HUES6 (cell line): ENCODE data around the gene TTC34.

Experiments
- H3K27ac ChIP-seq: 2 replicates; pipeline ENCODE4 v1.7.0; 2013; ENCODE audit warnings: low read depth, mild to moderate bottlenecking, low read length, inconsistent platforms
- H3K27me3 ChIP-seq: 2 replicates; pipeline ENCODE4 v1.6.1; 2013; ENCODE audit warnings: low read length; ENCODE audit not compliant: control insufficient read depth, insufficient read depth
- H3K36me3 ChIP-seq: 2 replicates; pipeline ENCODE4 v1.6.1; 2013; ENCODE audit warnings: low read length; ENCODE audit not compliant: control insufficient read depth, insufficient read depth
- H3K4me1 ChIP-seq: 2 replicates; pipeline ENCODE4 v1.6.1; 2013; ENCODE audit warnings: low read length; ENCODE audit not compliant: control insufficient read depth, insufficient read depth
- H3K4me3 ChIP-seq: 2 replicates; pipeline ENCODE4 v1.5.1; 2013; ENCODE audit warnings: low read depth, low read length
- H3K9ac ChIP-seq: one replicate; pipeline ENCODE4 v1.6.1; 2013; ENCODE audit warnings: mild to moderate bottlenecking, low read length
- H3K9me3 ChIP-seq: 2 replicates; pipeline ENCODE4 v1.6.1; 2013; ENCODE audit warnings: low read depth, low read length; ENCODE audit not compliant: control insufficient read depth, insufficient read depth

The TTC34 gene

DNA sequence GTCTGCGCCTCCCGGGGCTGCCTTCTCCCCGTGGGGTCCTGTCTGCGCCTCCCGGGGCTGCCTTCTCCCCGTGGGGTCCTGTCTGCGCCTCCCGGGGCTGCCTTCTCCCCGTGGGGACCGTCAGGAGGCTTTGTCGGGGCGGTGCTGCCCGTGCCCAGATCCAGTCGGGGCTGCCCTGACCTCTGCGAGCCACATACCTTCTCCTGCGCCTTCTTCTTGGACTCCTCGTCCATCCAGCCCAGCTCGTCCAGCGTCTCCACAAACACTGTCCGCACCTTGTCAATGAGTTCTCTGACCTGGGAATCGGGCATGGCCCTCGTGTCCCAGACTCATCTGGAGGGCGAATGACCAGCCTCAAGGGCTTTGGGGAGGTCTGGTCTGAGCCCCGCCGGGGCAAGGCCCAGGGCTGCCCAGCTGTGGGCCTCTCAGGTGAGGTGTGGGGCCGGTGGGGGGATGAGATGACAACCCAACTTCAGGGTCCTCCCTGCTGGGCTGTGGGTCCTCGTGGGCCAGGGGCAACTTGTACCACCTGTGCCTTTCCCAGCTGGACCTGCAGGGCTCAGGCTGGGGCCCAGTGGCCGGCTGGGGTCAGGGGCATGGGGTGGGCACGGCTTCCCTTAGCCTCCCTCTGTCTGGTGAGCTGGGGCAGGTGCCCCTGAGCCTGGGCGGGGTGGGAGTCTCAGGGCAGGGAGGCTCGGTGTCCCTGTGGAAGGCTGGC lies 205.5 kb downstream of the TTC34 start:
- Histone ChIP-seq H3K4me1 (no peaks in the 10 kb centered on the region), H3K27ac (no peak overlapping the region), H3K9ac (no peak overlapping the region), H3K27me3 (no peaks in the 10 kb centered on the region), H3K9me3 (peaks cover 4% of the 10 kb centered on the region; the same call in 1 of the 2 replicates), H3K4me3 (no peak overlapping the region), H3K36me3 (no peaks in the 10 kb centered on the region)

DNA sequence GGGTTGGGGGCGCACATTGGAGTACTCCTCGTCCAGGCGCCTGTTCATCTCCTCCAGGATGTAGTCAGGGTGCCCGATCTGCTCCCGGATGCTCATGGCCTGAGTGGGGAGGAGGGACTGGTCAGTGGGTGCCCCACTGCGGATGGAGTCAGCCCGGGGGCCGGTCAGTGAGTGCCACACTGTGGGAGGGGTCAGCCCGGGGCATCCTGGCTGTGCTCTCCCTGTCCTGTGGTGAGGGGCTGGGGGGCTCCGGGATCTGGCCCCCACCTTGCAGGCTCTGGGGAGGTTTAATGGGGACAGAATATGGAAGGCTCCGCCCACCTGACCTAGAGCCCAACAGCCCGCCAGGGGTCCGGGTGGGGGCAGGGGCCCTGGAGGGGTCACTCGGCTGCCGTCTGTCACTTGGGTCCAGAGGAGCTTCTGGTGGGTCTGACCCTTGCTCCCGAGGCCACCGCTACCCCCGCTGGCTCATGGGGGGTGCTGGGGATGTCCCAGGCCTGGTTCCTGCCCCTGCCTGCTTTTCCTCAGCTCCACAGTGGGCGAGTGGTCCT lies 206.2 kb downstream of the TTC34 start:
- no peak overlapping the region for H3K4me3 ChIP-seq
- H3K9ac ChIP-seq = no peak overlapping the region
- no peak overlapping the region for H3K27ac ChIP-seq
- no peaks in the 10 kb centered on the region for H3K4me1 ChIP-seq
- H3K9me3 ChIP-seq = peaks cover 6% of the 10 kb centered on the region; the same call in 1 of the 2 replicates
- H3K27me3 ChIP-seq = no peaks in the 10 kb centered on the region
- H3K36me3 ChIP-seq = no peaks in the 10 kb centered on the region

DNA sequence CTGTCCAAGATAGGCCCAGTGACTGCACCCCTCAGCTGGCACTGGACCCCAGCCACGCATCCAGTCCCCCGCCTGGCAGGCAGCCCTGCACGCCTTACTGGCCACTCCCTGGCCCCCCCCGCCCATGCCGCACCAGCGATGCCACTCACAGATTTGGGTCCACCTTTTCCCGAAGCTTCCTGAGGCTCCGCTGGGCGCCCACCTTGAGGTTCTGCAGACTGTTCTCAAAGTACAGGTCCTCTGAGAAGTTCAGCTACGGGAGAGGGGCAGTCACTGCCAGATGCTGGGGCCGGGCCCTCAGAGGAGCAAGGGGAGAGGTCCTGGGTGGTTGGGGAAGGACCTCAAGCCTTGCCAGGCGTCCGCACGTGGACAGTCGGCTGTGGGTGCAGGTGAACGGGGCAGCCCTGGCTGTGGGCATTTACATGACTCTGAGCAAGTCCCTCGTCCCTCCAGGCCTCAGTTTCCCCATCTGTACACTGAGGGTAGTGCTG lies 206.8 kb downstream of the TTC34 start:
- H3K27me3 ChIP-seq = no peaks in the 10 kb centered on the region
- H3K4me3 ChIP-seq = no peak overlapping the region

DNA sequence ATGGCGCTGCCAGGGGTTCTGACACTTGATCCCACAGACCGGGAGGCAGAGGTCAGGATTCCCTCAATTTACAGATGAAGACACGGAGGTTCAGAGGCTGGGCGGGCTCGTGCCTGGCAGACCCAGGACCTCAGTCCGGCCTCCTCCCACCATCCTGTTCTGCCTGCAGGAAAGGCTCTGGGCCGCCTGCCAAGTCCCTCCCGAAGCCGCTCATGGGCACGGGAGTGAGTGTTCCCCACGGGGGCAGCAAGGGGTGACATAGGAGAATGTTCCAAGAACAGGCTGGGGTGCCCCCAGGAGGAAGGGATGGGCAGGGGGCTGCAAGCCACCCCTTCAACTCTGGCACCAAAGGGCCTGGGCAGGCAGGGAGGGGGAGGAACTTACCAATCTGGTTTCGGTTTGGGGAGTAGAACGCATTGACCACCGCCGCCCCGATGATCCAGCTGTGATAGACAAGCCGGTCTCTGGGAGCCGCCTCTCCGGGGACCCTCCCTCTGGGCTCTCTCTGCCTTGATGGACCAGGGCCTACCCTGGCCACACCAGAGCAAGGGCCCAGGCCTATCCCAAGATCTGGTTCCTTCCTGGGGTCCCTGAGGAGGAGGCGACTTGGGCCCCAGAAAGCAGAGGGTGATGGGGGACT lies 207.4 kb downstream of the TTC34 start:
- Histone ChIP-seq H3K27me3 (no peaks in the 10 kb centered on the region), H3K4me1 (no peaks in the 10 kb centered on the region), H3K4me3 (no peak overlapping the region), H3K9ac (no peak overlapping the region), H3K27ac (no peak overlapping the region), H3K9me3 (peaks cover 6% of the 10 kb centered on the region; the same call in 1 of the 2 replicates), H3K36me3 (peaks cover 5% of the 10 kb centered on the region)

More for the DNA sequence above, 206.8 kb downstream of the TTC34 start:
- Histone ChIP-seq H3K27ac (no peak overlapping the region), H3K36me3 (peaks cover under 1% of the 10 kb centered on the region), H3K4me1 (no peaks in the 10 kb centered on the region), H3K9ac (no peak overlapping the region), H3K9me3 (peaks cover 6% of the 10 kb centered on the region; the same call in 1 of the 2 replicates)

DNA sequence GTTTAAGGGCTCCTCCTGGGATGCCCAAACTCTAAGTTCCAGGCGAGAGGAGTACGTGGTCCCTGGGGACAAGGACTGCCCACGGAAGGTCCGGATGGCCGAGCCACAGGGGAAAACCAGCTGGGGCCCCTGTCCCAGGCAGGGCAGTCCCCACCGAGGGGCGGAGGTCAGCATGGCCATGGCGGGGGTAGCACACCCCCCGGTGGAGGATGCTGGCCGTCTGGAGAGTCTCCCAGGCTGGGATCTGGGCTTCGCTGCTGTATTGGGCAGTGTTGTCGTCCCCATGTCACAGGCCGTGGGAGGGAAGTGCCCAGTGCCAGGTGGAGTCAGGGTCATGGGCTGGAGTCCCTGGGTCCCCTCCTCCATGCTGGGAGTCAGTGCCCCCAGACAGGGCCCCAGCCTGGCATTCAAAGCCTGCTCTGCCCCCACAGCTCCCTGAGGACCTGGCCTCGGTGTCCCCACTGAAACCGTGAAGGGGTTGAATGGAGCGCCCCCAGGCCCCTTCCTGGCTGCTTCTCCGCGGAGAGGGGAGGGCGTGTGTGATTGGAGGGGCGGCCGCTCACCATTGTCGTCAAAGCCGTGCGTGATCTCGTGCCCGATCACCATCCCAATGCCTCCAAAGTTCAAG lies 208.1 kb downstream of the TTC34 start:
- no peak overlapping the region for H3K27ac ChIP-seq

DNA sequence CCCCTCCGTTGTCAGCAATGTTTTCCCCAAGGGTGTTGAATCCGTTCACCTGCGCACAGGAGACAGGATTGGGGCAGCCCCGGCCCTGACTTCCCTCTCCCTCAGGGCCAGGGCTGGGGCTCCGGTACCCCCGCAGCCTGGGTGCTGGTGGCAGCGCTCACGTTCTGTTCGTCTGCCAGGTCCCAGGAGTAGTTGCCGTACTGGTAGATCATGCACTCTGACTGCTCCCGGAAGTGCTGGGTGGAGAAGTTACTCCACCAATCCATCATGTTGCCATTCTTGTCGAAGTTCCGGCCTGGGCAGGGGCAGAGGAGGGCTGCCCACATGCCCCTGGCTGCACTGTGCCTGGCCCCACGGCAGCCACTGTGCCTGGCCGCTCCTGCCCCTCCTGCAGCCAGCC lies 208.8 kb downstream of the TTC34 start:
- H3K4me1 ChIP-seq = peaks cover 3% of the 10 kb centered on the region; the same call in 1 of the 2 replicates
- peaks cover 6% of the 10 kb centered on the region; the same call in 1 of the 2 replicates for H3K9me3 ChIP-seq
- no peak overlapping the region for H3K4me3 ChIP-seq
- no peaks in the 10 kb centered on the region for H3K27me3 ChIP-seq
- no peak overlapping the region for H3K27ac ChIP-seq
- H3K9ac ChIP-seq = no peak overlapping the region
- H3K36me3 ChIP-seq = peaks cover 12% of the 10 kb centered on the region

More for the DNA sequence above, 208.1 kb downstream of the TTC34 start:
- Histone ChIP-seq H3K27me3 (no peaks in the 10 kb centered on the region), H3K9me3 (peaks cover 6% of the 10 kb centered on the region; the same call in 1 of the 2 replicates), H3K4me3 (no peak overlapping the region), H3K9ac (no peak overlapping the region), H3K4me1 (no peaks in the 10 kb centered on the region), H3K36me3 (peaks cover 12% of the 10 kb centered on the region)

DNA sequence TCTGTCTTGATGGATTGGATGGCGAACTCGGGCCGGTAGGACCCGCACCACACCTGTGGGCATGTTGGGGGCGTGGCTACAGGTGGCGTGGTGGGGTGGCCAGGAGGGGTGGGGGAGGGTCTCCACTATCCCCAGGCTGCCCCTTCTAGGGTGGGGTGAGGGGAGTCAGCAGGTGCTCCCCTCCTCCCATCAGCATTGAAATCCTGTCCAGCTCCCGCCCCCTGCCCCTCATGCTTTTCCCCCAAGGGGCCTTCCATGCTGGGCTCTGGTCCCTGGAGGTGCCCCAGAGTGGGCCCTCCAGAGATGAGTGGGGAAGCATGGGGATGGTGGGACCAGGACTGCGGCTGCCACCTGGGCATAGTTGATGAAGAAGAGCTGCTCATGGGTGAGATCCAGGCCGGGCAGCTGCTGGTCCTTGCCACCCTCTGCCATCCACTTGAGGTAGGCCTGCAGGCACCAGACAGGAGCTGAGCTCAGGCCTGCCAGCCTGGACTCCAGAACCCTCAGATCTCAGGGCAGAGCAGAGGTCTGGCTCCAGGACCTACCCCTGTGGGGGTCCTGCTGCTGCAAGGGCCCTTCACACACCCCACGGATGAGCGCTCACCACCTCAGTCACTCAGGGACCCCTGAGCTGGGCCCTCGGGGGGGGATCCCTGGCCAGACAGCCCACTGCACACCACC lies 209.8 kb downstream of the TTC34 start:
- Histone ChIP-seq H3K27me3 (no peaks in the 10 kb centered on the region), H3K9ac (no peak overlapping the region), H3K4me1 (peaks cover 7% of the 10 kb centered on the region; the same call in 1 of the 2 replicates), H3K4me3 (no peak overlapping the region), H3K36me3 (peaks cover 12% of the 10 kb centered on the region), H3K27ac (no peak overlapping the region), H3K9me3 (peaks cover 6% of the 10 kb centered on the region; the same call in 1 of the 2 replicates)

DNA sequence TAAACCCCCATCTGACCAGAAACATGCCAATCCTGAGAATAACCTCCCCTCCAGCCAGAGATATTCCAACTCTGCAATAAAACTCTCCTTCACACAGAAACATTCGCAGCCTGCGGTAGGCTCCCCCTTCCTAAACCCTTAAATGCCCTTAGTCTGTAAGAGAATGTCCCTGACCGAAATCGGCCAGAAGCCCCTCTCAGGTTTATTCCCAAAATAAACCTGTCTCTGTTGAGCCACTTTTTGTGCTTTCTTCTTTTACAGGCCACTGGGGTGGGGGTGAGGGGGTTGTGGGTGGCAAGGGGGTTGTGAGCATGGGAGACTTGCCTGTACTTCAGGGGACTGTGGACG lies 210.3 kb downstream of the TTC34 start:
- H3K36me3 ChIP-seq = peaks cover 12% of the 10 kb centered on the region
- no peak overlapping the region for H3K4me3 ChIP-seq
- no peak overlapping the region for H3K9ac ChIP-seq
- no peak overlapping the region for H3K27ac ChIP-seq
- peaks cover 7% of the 10 kb centered on the region; the same call in 1 of the 2 replicates for H3K4me1 ChIP-seq
- no peaks in the 10 kb centered on the region for H3K27me3 ChIP-seq
- H3K9me3 ChIP-seq = peaks cover 6% of the 10 kb centered on the region; the same call in 1 of the 2 replicates

DNA sequence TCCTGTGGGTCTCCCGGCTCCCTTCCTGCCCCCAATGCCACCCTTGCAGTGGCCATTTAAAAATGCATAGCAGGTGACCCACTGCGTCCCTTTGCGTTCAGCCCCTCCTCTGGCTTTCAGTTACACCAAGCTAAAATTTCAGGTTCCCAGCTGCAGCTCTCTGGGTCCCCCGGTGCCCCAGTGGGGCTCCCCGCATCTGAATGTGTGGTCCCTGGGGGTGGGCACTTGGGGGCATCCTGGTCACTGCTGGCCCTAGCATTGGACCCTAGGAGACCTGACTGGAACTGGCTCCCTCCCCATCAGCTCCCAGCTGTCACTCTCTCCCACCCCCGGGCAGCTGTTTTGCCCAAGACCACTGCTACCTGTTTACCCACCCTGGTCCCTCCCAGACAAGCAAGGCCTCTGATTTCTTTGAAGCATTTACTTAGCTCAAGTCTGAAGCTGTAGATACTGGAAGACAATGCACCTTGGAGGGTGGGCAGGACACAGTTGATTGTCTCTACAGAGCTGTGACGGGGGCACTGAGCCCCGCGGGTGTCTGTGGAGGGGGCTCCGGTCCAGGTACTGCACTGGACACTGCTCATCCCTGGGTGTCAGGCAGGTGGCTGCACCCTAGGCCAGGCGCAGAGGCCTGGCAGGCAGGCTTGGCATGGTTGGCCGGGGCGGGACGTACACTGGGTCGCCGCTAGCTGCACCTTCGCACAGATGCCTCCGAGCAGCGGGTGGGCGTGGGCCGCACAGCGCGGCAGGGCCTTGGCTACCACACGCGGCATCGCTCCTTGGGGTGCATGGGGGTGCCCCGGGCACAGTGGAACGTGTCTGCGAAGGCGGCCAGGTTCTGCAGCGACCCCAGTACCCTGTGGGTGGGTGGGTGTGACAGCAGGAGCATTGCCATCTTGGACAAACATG lies 211.0 kb downstream of the TTC34 start:
- Histone ChIP-seq H3K36me3 (peaks cover 12% of the 10 kb centered on the region), H3K27me3 (no peaks in the 10 kb centered on the region), H3K27ac (no peak overlapping the region), H3K4me1 (peaks cover 7% of the 10 kb centered on the region; the same call in 1 of the 2 replicates), H3K9ac (no peak overlapping the region), H3K9me3 (peaks cover 6% of the 10 kb centered on the region; the same call in 1 of the 2 replicates), H3K4me3 (no peak overlapping the region)
